WTC11 (cell line): ENCODE measurements around the gene CGNL1. TPM values are rescaled to one million over a fixed set of nuclear protein-coding genes. Genes with fewer than 3 reads are reported as not detected.

Source experiments
- ATAC-seq: fragments of 200-7000 bp; cut with Tn5 transposase; 2 replicates; pipeline ENCODE4 v1.10.0; 2021; ENCODE audit warnings: mild to moderate bottlenecking, moderate library complexity
- CTCF ChIA-PET: fragments of 300-600 bp; sonication (Branson Sonifier 250); formaldehyde crosslinking; loops from one replicate; lab custom pipeline; 2021; ENCODE audit warnings: antibody characterized with exemption; lab: Charles Lee
- POLR2A ChIA-PET: fragments of 350-600 bp; sonication (Branson Sonifier 250); formaldehyde crosslinking; loops from one replicate; lab custom pipeline; 2021; ENCODE audit warnings: antibody characterized with exemption; lab: Charles Lee
- DNase-seq: peaks from one replicate; pipeline ENCODE4 v3.0.0; 2021; ENCODE audit warnings: low spot score
- H3K27ac Mint-ChIP-seq: 2 replicates; pipeline ENCODE4 v1.8.0; 2021; ENCODE audit warnings: mixed read lengths
- H3K27me3 Mint-ChIP-seq: 2 replicates; pipeline ENCODE4 v1.8.0; 2021; ENCODE audit warnings: low read depth, mild to moderate bottlenecking, moderate library complexity, mixed read lengths
- H3K36me3 Mint-ChIP-seq: 2 replicates; pipeline ENCODE4 v1.8.0; 2021; ENCODE audit warnings: mixed read lengths
- H3K4me1 Mint-ChIP-seq: 2 replicates; pipeline ENCODE4 v1.8.0; 2022; ENCODE audit warnings: mixed read lengths
- H3K4me3 Mint-ChIP-seq: 2 replicates; pipeline ENCODE4 v1.8.0; 2021; ENCODE audit warnings: mild to moderate bottlenecking, moderate library complexity, mixed read lengths
- H3K9me3 Mint-ChIP-seq: 2 replicates; pipeline ENCODE4 v1.8.0; 2021; ENCODE audit warnings: mixed read lengths
- CREM ChIP-seq: sonication (generic); formaldehyde crosslinking; IDR thresholded peaks from 2 replicates; pipeline ENCODE4 v1.8.1; 2022; ENCODE audit warnings: mild to moderate bottlenecking, missing genetic modification reagents, moderate library complexity
- FOXP1 ChIP-seq: sonication (generic); formaldehyde crosslinking; IDR thresholded peaks from 2 replicates; pipeline ENCODE4 v1.8.0; 2022; ENCODE audit warnings: missing genetic modification reagents, mild to moderate bottlenecking, moderate library complexity, borderline replicate concordance
- HMGA2 ChIP-seq: fragments of 250-450 bp; sonication (Bioruptor Pico); IDR thresholded peaks from 2 replicates; pipeline ENCODE4 v1.4.0; 2021; ENCODE audit warnings: mild to moderate bottlenecking, moderate library complexity
- MYBL2 ChIP-seq: sonication (generic); formaldehyde crosslinking; IDR thresholded peaks from 2 replicates; pipeline ENCODE4 v1.8.1; 2023; ENCODE audit warnings: mild to moderate bottlenecking, moderate library complexity, missing genetic modification reagents
- NR3C1 ChIP-seq: sonication (generic); formaldehyde crosslinking; conservative IDR thresholded peaks from 2 replicates; pipeline ENCODE4 v1.8.1; 2023; ENCODE audit warnings: low read depth, mild to moderate bottlenecking, missing genetic modification reagents
- OVOL2 ChIP-seq: fragments of 250-450 bp; sonication (Bioruptor Pico); IDR thresholded peaks from 2 replicates; pipeline ENCODE4 v1.9.0; 2021; ENCODE audit warnings: mild to moderate bottlenecking, borderline replicate concordance
- SMAD3 ChIP-seq: sonication (generic); formaldehyde crosslinking; IDR thresholded peaks from 2 replicates; pipeline ENCODE4 v1.8.0; 2022; ENCODE audit warnings: missing genetic modification reagents, mild to moderate bottlenecking, borderline replicate concordance
- TCF7 ChIP-seq: sonication (generic); formaldehyde crosslinking; IDR thresholded peaks from 2 replicates; pipeline ENCODE4 v1.8.0; 2022; ENCODE audit warnings: mild to moderate bottlenecking, low read depth, missing genetic modification reagents, moderate library complexity
- ZNF121 ChIP-seq: sonication (generic); formaldehyde crosslinking; IDR thresholded peaks from 2 replicates; pipeline ENCODE4 v1.8.0; 2023; ENCODE audit warnings: missing genetic modification reagents
- ZNF317 ChIP-seq: sonication (generic); formaldehyde crosslinking; IDR thresholded peaks from 2 replicates; pipeline ENCODE4 v1.8.1; 2023; ENCODE audit warnings: low read depth, mild to moderate bottlenecking, moderate library complexity, missing genetic modification reagents, borderline replicate concordance
- total RNA-seq: library from RNA; stranded (reverse); gene quantifications from 3 replicates; pipeline ENCODE4 v1.2.3, GENCODE V29; 2021
- TF ChIP-seq, protein P1 (sequence below): sonication (generic); formaldehyde crosslinking; IDR thresholded peaks from 2 replicates; pipeline ENCODE4 v1.8.0; 2022; ENCODE audit warnings: mild to moderate bottlenecking, missing genetic modification reagents
- TF ChIP-seq, protein P2 (sequence below): sonication (generic); formaldehyde crosslinking; IDR thresholded peaks from 2 replicates; pipeline ENCODE4 v1.8.0; 2022; ENCODE audit warnings: mild to moderate bottlenecking, missing genetic modification reagents
- TF ChIP-seq, protein P3 (sequence below): sonication (generic); formaldehyde crosslinking; IDR thresholded peaks from 2 replicates; pipeline ENCODE4 v1.8.0; 2023; ENCODE audit warnings: missing genetic modification reagents
- TF ChIP-seq, protein P4 (sequence below): fragments of 250-450 bp; sonication (Bioruptor Pico); IDR thresholded peaks from 2 replicates; pipeline ENCODE4 v1.9.0; 2021; ENCODE audit warnings: mild to moderate bottlenecking
- TF ChIP-seq, protein P5 (sequence below): fragments of 250-450 bp; sonication (Bioruptor Pico); IDR thresholded peaks from 2 replicates; pipeline ENCODE4 v1.9.0; 2021; ENCODE audit warnings: mild to moderate bottlenecking
- TF ChIP-seq, protein P6 (sequence below): fragments of 250-450 bp; sonication (Bioruptor Pico); IDR thresholded peaks from 2 replicates; pipeline ENCODE4 v1.8.0; 2021; ENCODE audit warnings: mild to moderate bottlenecking
- TF ChIP-seq, protein P7 (sequence below): sonication (generic); formaldehyde crosslinking; IDR thresholded peaks from 2 replicates; pipeline ENCODE4 v1.8.1; 2023; ENCODE audit warnings: mild to moderate bottlenecking, missing genetic modification reagents
- TF ChIP-seq, protein P8 (sequence below): sonication (generic); formaldehyde crosslinking; IDR thresholded peaks from 2 replicates; pipeline ENCODE4 v1.8.0; 2022; ENCODE audit warnings: mild to moderate bottlenecking, missing genetic modification reagents
- TF ChIP-seq, protein P9 (sequence below): sonication (generic); formaldehyde crosslinking; IDR thresholded peaks from 2 replicates; pipeline ENCODE4 v1.8.1; 2022; ENCODE audit warnings: low read depth, missing genetic modification reagents, borderline replicate concordance
- TF ChIP-seq, protein P10 (sequence below): sonication (generic); formaldehyde crosslinking; IDR thresholded peaks from 2 replicates; pipeline ENCODE4 v1.8.1; 2023; ENCODE audit warnings: mild to moderate bottlenecking, missing genetic modification reagents, borderline replicate concordance

The CGNL1 gene
- total RNA-seq, 1 experiment from 2014 or later: 57.3 TPM

DNA sequence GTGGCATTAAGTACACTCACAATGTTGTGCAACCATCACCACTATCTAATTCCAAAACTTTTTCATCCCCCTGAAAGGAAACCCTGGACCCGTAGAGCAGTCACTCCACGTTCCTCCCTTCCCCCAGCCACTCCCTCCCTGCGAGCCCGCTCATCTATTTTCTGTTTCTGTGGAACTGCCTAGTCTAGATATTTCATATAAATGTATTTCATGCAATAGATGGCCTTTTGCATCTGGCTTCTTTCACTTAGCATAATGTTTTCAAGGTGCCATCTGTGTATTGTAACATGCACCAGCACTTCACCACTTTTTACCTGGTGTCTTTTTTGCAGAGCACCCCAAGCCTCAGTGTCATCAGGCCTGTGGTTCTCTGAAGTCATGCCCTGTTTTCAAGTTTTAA is 10.7 kb downstream of the CGNL1 start:
- DNase-seq: no peak
- no peaks in the 10 kb centered on the region for H3K27me3 Mint-ChIP-seq
- peaks cover 5% of the 10 kb centered on the region; the same call in 1 of the 2 replicates for H3K9me3 Mint-ChIP-seq
- ChIA-PET CTCF (interaction anchor here (0.8 to 2.3 kb wide), 12 partner anchors 10 to 173 kb away, joined by 3 to 16 read pairs (median 6); partner anchors contain the start of gene CGNL1), POLR2A (interaction anchor here (1.0 to 1.4 kb wide), 2 partner anchors 10 to 41 kb away, joined by 3 to 10 read pairs; partner anchors contain the start of gene CGNL1)
- no peak for ATAC-seq
- peak overlapping the region; percentile 74 for H3K4me3 Mint-ChIP-seq
- peak overlapping the region; percentile 97 for H3K27ac Mint-ChIP-seq
- peaks cover 10% of the 10 kb centered on the region for H3K36me3 Mint-ChIP-seq
- peaks cover 93% of the 10 kb centered on the region for H3K4me1 Mint-ChIP-seq
- TF ChIP-seq OVOL2 (no peak), FOXP1 (no peak), ZNF317 (CRISPR knock-in tag) (no peak), TCF7 (no peak), SMAD3 (no peak), ZNF121 (CRISPR knock-in tag) (no peak), NR3C1 (CRISPR knock-in tag) (no peak), MYBL2 (CRISPR knock-in tag) (no peak), HMGA2 (no peak), CREM (CRISPR knock-in tag) (no peak)
- TF ChIP-seq, protein P1, sequence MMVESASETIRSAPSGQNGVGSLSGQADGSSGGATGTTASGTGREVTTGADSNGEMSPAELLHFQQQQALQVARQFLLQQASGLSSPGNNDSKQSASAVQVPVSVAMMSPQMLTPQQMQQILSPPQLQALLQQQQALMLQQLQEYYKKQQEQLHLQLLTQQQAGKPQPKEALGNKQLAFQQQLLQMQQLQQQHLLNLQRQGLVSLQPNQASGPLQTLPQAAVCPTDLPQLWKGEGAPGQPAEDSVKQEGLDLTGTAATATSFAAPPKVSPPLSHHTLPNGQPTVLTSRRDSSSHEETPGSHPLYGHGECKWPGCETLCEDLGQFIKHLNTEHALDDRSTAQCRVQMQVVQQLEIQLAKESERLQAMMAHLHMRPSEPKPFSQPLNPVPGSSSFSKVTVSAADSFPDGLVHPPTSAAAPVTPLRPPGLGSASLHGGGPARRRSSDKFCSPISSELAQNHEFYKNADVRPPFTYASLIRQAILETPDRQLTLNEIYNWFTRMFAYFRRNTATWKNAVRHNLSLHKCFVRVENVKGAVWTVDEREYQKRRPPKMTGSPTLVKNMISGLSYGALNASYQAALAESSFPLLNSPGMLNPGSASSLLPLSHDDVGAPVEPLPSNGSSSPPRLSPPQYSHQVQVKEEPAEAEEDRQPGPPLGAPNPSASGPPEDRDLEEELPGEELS: no peak
- TF ChIP-seq, protein P2, sequence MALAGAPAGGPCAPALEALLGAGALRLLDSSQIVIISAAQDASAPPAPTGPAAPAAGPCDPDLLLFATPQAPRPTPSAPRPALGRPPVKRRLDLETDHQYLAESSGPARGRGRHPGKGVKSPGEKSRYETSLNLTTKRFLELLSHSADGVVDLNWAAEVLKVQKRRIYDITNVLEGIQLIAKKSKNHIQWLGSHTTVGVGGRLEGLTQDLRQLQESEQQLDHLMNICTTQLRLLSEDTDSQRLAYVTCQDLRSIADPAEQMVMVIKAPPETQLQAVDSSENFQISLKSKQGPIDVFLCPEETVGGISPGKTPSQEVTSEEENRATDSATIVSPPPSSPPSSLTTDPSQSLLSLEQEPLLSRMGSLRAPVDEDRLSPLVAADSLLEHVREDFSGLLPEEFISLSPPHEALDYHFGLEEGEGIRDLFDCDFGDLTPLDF (CRISPR knock-in tag): no peak
- TF ChIP-seq, protein P3, sequence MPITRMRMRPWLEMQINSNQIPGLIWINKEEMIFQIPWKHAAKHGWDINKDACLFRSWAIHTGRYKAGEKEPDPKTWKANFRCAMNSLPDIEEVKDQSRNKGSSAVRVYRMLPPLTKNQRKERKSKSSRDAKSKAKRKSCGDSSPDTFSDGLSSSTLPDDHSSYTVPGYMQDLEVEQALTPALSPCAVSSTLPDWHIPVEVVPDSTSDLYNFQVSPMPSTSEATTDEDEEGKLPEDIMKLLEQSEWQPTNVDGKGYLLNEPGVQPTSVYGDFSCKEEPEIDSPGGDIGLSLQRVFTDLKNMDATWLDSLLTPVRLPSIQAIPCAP (CRISPR knock-in tag): no peak
- TF ChIP-seq, protein P4, sequence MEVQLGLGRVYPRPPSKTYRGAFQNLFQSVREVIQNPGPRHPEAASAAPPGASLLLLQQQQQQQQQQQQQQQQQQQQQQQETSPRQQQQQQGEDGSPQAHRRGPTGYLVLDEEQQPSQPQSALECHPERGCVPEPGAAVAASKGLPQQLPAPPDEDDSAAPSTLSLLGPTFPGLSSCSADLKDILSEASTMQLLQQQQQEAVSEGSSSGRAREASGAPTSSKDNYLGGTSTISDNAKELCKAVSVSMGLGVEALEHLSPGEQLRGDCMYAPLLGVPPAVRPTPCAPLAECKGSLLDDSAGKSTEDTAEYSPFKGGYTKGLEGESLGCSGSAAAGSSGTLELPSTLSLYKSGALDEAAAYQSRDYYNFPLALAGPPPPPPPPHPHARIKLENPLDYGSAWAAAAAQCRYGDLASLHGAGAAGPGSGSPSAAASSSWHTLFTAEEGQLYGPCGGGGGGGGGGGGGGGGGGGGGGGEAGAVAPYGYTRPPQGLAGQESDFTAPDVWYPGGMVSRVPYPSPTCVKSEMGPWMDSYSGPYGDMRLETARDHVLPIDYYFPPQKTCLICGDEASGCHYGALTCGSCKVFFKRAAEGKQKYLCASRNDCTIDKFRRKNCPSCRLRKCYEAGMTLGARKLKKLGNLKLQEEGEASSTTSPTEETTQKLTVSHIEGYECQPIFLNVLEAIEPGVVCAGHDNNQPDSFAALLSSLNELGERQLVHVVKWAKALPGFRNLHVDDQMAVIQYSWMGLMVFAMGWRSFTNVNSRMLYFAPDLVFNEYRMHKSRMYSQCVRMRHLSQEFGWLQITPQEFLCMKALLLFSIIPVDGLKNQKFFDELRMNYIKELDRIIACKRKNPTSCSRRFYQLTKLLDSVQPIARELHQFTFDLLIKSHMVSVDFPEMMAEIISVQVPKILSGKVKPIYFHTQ: no peak
- TF ChIP-seq, protein P5, sequence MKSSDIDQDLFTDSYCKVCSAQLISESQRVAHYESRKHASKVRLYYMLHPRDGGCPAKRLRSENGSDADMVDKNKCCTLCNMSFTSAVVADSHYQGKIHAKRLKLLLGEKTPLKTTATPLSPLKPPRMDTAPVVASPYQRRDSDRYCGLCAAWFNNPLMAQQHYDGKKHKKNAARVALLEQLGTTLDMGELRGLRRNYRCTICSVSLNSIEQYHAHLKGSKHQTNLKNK: no peak
- TF ChIP-seq, protein P6, sequence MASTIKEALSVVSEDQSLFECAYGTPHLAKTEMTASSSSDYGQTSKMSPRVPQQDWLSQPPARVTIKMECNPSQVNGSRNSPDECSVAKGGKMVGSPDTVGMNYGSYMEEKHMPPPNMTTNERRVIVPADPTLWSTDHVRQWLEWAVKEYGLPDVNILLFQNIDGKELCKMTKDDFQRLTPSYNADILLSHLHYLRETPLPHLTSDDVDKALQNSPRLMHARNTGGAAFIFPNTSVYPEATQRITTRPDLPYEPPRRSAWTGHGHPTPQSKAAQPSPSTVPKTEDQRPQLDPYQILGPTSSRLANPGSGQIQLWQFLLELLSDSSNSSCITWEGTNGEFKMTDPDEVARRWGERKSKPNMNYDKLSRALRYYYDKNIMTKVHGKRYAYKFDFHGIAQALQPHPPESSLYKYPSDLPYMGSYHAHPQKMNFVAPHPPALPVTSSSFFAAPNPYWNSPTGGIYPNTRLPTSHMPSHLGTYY (CRISPR knock-in tag): no peak
- TF ChIP-seq, protein P7, sequence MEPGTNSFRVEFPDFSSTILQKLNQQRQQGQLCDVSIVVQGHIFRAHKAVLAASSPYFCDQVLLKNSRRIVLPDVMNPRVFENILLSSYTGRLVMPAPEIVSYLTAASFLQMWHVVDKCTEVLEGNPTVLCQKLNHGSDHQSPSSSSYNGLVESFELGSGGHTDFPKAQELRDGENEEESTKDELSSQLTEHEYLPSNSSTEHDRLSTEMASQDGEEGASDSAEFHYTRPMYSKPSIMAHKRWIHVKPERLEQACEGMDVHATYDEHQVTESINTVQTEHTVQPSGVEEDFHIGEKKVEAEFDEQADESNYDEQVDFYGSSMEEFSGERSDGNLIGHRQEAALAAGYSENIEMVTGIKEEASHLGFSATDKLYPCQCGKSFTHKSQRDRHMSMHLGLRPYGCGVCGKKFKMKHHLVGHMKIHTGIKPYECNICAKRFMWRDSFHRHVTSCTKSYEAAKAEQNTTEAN: no peak
- TF ChIP-seq, protein P8, sequence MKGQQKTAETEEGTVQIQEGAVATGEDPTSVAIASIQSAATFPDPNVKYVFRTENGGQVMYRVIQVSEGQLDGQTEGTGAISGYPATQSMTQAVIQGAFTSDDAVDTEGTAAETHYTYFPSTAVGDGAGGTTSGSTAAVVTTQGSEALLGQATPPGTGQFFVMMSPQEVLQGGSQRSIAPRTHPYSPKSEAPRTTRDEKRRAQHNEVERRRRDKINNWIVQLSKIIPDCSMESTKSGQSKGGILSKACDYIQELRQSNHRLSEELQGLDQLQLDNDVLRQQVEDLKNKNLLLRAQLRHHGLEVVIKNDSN: no peak
- TF ChIP-seq, protein P9, sequence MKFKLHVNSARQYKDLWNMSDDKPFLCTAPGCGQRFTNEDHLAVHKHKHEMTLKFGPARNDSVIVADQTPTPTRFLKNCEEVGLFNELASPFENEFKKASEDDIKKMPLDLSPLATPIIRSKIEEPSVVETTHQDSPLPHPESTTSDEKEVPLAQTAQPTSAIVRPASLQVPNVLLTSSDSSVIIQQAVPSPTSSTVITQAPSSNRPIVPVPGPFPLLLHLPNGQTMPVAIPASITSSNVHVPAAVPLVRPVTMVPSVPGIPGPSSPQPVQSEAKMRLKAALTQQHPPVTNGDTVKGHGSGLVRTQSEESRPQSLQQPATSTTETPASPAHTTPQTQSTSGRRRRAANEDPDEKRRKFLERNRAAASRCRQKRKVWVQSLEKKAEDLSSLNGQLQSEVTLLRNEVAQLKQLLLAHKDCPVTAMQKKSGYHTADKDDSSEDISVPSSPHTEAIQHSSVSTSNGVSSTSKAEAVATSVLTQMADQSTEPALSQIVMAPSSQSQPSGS (CRISPR knock-in tag): no peak
- TF ChIP-seq, protein P10, sequence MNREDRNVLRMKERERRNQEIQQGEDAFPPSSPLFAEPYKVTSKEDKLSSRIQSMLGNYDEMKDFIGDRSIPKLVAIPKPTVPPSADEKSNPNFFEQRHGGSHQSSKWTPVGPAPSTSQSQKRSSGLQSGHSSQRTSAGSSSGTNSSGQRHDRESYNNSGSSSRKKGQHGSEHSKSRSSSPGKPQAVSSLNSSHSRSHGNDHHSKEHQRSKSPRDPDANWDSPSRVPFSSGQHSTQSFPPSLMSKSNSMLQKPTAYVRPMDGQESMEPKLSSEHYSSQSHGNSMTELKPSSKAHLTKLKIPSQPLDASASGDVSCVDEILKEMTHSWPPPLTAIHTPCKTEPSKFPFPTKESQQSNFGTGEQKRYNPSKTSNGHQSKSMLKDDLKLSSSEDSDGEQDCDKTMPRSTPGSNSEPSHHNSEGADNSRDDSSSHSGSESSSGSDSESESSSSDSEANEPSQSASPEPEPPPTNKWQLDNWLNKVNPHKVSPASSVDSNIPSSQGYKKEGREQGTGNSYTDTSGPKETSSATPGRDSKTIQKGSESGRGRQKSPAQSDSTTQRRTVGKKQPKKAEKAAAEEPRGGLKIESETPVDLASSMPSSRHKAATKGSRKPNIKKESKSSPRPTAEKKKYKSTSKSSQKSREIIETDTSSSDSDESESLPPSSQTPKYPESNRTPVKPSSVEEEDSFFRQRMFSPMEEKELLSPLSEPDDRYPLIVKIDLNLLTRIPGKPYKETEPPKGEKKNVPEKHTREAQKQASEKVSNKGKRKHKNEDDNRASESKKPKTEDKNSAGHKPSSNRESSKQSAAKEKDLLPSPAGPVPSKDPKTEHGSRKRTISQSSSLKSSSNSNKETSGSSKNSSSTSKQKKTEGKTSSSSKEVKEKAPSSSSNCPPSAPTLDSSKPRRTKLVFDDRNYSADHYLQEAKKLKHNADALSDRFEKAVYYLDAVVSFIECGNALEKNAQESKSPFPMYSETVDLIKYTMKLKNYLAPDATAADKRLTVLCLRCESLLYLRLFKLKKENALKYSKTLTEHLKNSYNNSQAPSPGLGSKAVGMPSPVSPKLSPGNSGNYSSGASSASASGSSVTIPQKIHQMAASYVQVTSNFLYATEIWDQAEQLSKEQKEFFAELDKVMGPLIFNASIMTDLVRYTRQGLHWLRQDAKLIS (CRISPR knock-in tag): no peak
